ENCODE data around the gene BCAS3.

Gene BCAS3

DNA sequence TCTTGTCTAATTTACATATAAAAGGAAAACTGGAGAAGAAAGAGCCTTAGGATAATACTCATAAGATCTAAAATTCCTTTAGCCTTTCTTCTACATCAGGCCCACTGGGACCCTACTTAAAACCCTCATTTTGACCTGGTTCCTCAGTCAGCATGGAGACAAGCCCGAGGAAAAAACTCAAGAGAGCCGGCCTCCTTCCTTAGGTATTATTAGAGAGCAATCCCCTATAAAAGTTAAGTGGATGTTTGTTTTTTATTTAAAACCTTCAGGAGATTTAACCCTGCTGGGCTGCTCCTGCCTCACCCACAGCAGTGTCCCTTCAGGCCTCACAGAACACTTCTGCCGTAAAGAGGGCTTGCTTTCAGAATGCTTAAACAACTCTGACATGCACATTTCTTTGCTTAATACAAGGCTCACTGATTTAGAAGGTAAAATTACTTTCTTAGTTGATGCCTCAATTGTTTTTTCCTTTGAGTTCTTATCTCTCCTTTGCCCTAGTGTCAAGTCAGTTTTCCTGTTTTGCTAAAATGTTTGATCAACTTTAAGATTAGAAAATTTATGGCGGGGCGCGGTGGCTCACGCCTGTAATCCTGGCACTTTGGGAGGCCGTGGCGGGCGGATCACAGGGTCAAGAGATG, 576.4 kb downstream of the BCAS3 start:
- no peak for DNase-seq (ENCODE audit: low spot score)

- no peak for DNase-seq (ENCODE audit: low spot score)
These were observed 577.3 kb downstream of the BCAS3 start for GRCh38 chr17:61254904-61255303.

DNA sequence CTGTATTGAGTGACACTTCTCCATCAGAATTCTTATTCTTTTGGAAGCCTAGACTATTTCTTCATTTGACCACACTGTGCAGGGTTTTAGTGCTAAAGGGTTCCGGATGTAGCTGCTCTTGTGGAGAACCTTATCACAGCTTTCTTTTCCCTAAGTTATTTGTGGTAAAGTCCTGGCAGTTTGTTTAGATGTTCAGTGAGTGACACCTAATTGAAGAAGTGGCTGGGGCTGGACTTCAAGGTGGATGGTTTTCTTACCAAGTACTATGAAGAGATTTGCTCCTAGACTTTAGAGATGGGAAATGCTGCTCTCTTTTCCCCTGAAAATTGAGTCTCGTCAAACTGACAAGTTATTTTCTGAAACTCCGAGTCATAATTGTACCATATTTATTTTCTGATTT, 578.0 kb downstream of the BCAS3 start:
- DNase-seq (ENCODE audit: low spot score): no peak

GRCh38 chr17:61259360-61259759, 581.7 kb downstream of the BCAS3 start:
- DNase-seq (ENCODE audit: low spot score): no peak

GRCh38 chr17:61260071-61260797, 582.6 kb downstream of the BCAS3 start:
- DNase-seq (ENCODE audit: low spot score): no peak

- no peak for DNase-seq (ENCODE audit: low spot score)
These were observed 583.5 kb downstream of the BCAS3 start for GRCh38 chr17:61261001-61261637.

DNA sequence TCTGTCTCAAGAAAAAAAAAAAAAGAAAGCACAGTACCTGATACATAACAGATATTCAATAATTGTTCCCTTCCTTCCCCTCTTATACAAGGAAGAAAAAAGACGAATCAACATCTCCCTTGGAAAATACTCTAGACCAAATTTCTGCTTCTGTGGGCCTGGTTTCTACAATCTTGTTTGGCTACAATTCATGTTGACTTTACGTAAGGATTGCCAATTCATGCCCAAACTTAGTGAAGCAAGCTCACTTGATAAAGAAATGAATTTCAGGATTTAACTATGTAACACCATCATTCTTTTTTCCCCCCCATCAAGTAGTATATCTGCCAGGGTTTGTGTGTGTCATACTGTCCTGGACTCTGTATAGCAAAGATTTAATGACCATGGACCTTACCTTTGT, 587.7 kb downstream of the BCAS3 start:
- no peak for DNase-seq (ENCODE audit: low spot score)

- DNase-seq (ENCODE audit: low spot score): no peak
These were observed 590.2 kb downstream of the BCAS3 start for GRCh38 chr17:61267847-61268246.

DNA sequence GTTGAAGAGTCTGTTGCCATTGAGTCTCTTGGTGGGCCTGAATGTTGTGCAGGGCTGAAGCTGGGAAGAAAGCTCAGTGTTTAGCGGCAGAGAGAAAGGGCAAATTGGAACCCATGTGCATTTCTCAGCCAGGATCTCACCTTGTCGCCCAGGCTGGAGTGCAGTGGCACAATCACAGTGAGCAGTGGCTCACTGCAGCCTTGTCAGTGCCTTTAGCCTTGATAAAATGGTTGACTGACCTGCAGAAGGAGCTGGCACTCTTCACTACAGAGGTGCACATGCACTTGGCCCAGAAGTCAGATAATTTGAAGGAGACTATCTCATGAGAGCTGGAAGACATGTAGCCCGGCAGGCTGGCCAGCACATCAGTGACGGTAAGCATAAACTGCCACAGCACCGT, 597.7 kb downstream of the BCAS3 start:
- no peak for DNase-seq (ENCODE audit: low spot score)

GRCh38 chr17:61276806-61277205, 599.2 kb downstream of the BCAS3 start:
- no peak for DNase-seq (ENCODE audit: low spot score)

- DNase-seq (ENCODE audit: low spot score): no peak
These were observed 602.0 kb downstream of the BCAS3 start for GRCh38 chr17:61279476-61280145.

DNA sequence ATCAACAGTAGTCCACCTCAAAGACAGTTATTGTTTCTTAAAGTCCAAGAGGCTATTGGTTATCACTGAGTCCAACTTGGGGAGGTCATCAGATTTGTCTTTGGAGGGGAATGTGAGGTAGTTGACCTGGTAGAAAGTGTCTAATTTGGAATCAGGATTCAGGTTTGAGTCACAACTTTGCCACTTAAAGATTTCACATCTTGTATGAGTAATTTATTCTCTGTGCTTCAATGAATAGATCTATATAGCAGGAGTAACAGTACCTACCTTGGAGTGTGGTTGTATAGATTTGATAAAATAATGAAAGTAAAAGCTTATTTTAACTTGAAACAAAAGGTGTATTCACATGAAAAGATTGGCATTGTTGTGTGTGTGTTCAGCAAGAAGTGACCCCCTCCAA, 602.7 kb downstream of the BCAS3 start:
- DNase-seq (ENCODE audit: low spot score): no peak

DNA sequence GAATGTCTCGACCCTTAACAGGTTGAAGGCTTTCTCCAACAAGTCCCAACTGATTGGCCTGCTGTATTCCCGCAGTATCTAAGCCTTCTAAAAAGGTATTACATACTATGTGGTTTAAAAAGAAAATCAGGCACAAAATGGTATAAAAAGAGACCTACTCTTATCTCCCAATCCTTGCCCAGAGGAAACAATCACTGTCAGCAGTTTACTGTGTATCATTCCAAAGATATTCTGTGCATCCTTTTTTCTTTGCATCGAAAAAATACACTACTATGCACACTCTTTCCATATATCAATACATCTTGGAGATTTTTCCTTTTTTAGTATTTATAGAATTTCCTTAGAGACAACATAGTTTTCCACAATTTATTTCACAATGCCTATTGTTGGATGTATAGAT, 603.2 kb downstream of the BCAS3 start:
- DNase-seq (ENCODE audit: low spot score): no peak

DNA sequence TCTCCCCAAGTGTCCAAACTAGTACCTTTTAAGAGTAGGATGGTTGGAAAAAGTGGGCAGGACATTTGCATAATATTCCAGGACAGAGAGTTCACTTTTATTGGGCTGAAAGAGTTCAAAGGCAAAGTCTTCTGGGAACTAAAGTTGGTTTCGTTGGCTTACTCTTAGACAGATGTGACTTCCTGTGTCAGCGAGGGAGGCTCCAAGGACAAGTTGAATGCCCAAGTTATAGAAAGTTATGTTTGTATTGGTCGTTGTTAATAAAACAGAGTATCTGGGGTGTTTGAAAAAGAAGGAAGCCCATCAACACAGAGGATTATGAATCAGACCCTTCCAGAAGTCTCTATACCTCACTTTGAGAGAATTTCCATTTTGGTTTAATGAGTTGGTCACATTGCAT, 604.7 kb downstream of the BCAS3 start:
- DNase-seq (ENCODE audit: low spot score): no peak

GRCh38 chr17:61283043-61283442, 605.4 kb downstream of the BCAS3 start:
- DNase-seq (ENCODE audit: low spot score): no peak

DNA sequence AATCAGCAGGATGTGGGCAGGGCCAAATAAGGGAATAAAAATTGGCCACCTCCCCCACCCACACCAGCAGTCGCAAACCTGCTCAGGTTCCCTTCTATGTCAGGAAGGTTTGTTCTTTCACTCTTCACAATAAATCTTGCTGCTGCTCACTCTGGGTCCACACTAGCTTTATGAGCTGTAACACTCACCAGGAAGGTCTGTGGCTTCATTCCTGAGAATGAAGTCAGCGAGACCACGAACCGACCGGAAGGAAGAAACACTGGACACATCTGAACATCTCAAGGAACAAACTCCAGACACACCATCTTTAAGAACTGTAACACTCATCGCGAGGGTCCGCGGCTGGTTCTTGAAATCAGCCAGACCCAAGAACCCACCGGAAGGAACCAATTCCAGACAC, 606.5 kb downstream of the BCAS3 start:
- DNase-seq (ENCODE audit: low spot score): no peak

DNA sequence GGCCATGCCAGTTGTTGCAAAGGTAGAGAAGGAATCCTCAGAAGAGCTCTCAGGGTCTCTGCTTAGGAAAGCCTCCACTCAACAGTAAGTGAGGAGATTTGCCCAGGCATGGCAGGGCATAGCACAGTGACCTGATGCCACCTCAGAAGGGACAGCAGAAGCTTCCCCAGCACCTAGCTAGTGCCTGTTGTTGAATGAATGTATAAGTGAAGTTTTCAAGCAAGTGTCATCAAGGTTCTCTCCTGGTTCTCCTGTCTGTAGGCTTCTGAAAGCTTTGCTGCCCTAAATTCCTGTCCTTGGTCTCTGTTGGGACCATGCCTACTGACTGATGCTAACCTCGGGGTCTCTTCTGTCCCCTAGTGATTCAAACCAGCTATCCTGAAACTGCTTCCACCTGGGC, 607.1 kb downstream of the BCAS3 start:
- no peak for DNase-seq (ENCODE audit: low spot score)

GRCh38 chr17:61285526-61286320, 608.1 kb downstream of the BCAS3 start:
- no peak for DNase-seq (ENCODE audit: low spot score)

DNA sequence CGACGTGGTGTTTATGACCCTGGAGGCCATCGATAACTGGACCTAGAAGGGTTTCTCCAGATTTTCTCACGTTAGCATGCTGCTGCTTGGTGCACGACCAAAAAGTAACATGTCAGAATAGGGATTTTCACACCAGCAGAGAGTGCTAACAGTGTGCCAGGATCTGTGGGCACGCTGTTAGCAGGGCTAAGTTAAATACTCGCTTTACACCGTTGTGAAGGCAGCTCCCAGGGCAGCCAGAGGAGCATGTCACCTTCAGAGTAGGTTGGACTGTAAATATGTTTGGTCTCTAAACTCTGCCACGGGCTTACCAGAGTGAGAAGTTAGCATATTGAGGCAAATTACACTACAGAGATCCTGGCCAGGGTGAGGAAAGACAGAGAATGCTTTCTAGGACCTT, 608.8 kb downstream of the BCAS3 start:
- DNase-seq (ENCODE audit: low spot score): no peak

- DNase-seq (ENCODE audit: low spot score): no peak
These were observed 612.0 kb downstream of the BCAS3 start for GRCh38 chr17:61289408-61290385.
